Sigmoid colon (tissue), 7 donors: ENCODE data around the gene KCNH3. TPM values are rescaled to one million over a fixed set of nuclear protein-coding genes. Genes with fewer than 3 reads are reported as not detected.

Experiments used
- DNase-seq: peaks from one replicate; pipeline ENCODE4 v3.0.0-alpha.2; 2019
- H3K27ac ChIP-seq, 4 donors: fragments of 200-600 bp; sonication (generic); one replicate each; pipeline ENCODE4 v1.5.1; 2016 to 2019; ENCODE audit warnings: mild to moderate bottlenecking in 1 of 4
- H3K27me3 ChIP-seq, 3 donors: fragments of 200-600 bp; sonication (generic); one replicate each; pipeline ENCODE4 v1.5.1; 2019; ENCODE audit warnings: mild to moderate bottlenecking in 1 of 3
- H3K36me3 ChIP-seq, 4 donors: fragments of 200-600 bp; sonication (generic); one replicate each; pipeline ENCODE4 v1.5.1; 2016 to 2019
- H3K4me1 ChIP-seq, 4 donors: fragments of 200-600 bp; sonication (generic); one replicate each; pipeline ENCODE4 v1.5.1; 2017 to 2019
- H3K4me3 ChIP-seq, 4 donors: fragments of 200-600 bp; sonication (generic); one replicate each; pipeline ENCODE4 v1.5.1; 2017 to 2019; ENCODE audit warnings: mild to moderate bottlenecking in 2 of 4, moderate library complexity in 1 of 4
- H3K9me3 ChIP-seq, 4 donors: fragments of 200-600 bp in 3 of 4; sonication (generic) in 3 of 4; one replicate each; pipeline versions ENCODE4 v1.5.1 to v1.6.1; 2013 to 2019
- EP300 ChIP-seq, 4 donors: sonication (generic); formaldehyde crosslinking; IDR thresholded peaks; one replicate each; pipeline ENCODE4 v1.6.1; 2017; ENCODE audit warnings: antibody characterized with exemption in 4 of 4
- POLR2A ChIP-seq, 2 donors: fragments of 450-650 bp; IDR thresholded peaks; one replicate each; pipeline ENCODE4 v1.6.1; 2016; ENCODE audit warnings: antibody characterized with exemption in 2 of 2, mild to moderate bottlenecking in 2 of 2, moderate library complexity in 2 of 2
- POLR2AphosphoS5 ChIP-seq, 4 donors: sonication (generic); formaldehyde crosslinking; IDR thresholded peaks; one replicate each; pipeline ENCODE4 v1.6.1; 2017; ENCODE audit warnings: antibody characterized with exemption in 4 of 4
- WGBS, 2 donors: extraction: QIAGEN DNeasy Blood & Tissue Kit; methylation state at CpG; one replicate each; pipeline ENCODE4 v1.1.7; 2013; 5-methylcytosine and 5-hydroxymethylcytosine counted together
- intact Hi-C: fragments of 100-400 bp; cut with DNase I; formaldehyde crosslinking; loops from one replicate; pipeline ENCODE4 v1.15.1; 2023
- polyA plus RNA-seq, 3 donors: library from polyadenylated mRNA; stranded (reverse); fragments of 200-250 nt; gene quantifications; one replicate each; pipeline ENCODE4 v1.2.3, GENCODE V29; 2013
- total RNA-seq, 4 donors: library from RNA; depleted of rRNA; stranded (reverse); fragments of >200 nt; gene quantifications; one replicate each; pipeline ENCODE4 v1.1.0, GENCODE V29; 2016
- TF ChIP-seq, protein P1 (sequence below), 4 experiments: fragments of 450-650 bp in 3 of 4; fragments of 200-600 bp in 1 of 4; IDR thresholded peaks; one replicate each; pipeline ENCODE4 v1.5.1; 2016 to 2019; ENCODE audit warnings: antibody characterized with exemption in 4 of 4, mild to moderate bottlenecking in 3 of 4, moderate library complexity in 2 of 4
- donor health status: healthy with polysubstance abuse.
- donor health status: Bipolar disorder and iron deficiency.
- donor health status: healthy.

Gene KCNH3
- total and polyA plus RNA-seq, 7 donors, result 0.14 to 0.83 (median 0.36) TPM; not detected in 4

DNA sequence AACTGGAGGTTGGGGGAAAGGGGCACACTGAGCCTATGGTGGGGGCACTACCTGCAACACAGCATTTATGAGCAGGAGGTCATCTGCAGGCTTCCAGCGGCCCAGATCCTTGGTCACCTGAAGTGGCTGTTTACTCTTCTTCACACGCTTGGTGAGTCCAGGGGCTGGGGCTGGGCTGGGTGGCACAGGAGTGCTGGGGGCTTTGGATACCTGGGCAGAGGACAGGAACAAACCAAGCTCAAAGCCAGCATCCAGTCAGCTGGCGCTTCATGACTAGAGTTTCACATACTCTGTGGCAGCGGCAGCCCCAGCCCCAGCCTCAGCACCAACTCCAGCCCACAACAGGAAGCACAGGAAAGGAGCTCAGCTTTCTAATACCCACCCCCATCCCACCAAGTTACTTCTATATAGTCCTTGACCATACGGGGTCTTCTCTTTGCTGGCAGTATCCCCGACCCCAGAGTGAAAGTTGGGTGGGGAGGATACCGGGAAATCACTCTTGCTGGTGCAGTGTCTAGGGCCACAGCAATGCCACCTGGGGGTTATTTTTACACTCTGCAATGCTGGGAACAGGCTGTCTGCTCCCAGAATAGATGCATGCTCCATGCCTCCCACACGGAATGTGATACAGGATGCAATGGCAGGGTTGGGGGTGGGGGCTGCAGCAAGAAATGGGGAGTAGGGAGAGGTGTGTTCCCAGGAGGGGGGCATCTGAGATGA is 26.0 kb downstream of the KCNH3 start:
- Histone ChIP-seq H3K27ac (no peak overlapping the region), H3K27me3 (no peaks in the 10 kb centered on the region), H3K36me3 (peaks cover 31 to 62% (median 49%) of the 10 kb centered on the region in 4 donors), H3K4me3 (no peak overlapping the region), H3K9me3 (no peaks in the 10 kb centered on the region), H3K4me1 (peaks cover 0 to 37% (median 32%) of the 10 kb centered on the region in 4 donors)
- intact Hi-C loops, result loop anchor here (5.0 kb wide), 1 partner anchor 57 kb away; the partner anchor contains the start of gene PRPF40B
- TF ChIP-seq EP300 (IDR thresholded peaks at IDR 0.05) (no peak), POLR2A (IDR thresholded peaks at IDR 0.05) (no peak), POLR2AphosphoS5 (IDR thresholded peaks at IDR 0.05) (no peak)
- TF ChIP-seq, protein P1, sequence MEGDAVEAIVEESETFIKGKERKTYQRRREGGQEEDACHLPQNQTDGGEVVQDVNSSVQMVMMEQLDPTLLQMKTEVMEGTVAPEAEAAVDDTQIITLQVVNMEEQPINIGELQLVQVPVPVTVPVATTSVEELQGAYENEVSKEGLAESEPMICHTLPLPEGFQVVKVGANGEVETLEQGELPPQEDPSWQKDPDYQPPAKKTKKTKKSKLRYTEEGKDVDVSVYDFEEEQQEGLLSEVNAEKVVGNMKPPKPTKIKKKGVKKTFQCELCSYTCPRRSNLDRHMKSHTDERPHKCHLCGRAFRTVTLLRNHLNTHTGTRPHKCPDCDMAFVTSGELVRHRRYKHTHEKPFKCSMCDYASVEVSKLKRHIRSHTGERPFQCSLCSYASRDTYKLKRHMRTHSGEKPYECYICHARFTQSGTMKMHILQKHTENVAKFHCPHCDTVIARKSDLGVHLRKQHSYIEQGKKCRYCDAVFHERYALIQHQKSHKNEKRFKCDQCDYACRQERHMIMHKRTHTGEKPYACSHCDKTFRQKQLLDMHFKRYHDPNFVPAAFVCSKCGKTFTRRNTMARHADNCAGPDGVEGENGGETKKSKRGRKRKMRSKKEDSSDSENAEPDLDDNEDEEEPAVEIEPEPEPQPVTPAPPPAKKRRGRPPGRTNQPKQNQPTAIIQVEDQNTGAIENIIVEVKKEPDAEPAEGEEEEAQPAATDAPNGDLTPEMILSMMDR (IDR thresholded peaks at IDR 0.05), result no peak
- DNase-seq, result no peak
- 70 to 84% methylated on average over 8 of the region's 8 CpGs for WGBS, 2 donors

DNA sequence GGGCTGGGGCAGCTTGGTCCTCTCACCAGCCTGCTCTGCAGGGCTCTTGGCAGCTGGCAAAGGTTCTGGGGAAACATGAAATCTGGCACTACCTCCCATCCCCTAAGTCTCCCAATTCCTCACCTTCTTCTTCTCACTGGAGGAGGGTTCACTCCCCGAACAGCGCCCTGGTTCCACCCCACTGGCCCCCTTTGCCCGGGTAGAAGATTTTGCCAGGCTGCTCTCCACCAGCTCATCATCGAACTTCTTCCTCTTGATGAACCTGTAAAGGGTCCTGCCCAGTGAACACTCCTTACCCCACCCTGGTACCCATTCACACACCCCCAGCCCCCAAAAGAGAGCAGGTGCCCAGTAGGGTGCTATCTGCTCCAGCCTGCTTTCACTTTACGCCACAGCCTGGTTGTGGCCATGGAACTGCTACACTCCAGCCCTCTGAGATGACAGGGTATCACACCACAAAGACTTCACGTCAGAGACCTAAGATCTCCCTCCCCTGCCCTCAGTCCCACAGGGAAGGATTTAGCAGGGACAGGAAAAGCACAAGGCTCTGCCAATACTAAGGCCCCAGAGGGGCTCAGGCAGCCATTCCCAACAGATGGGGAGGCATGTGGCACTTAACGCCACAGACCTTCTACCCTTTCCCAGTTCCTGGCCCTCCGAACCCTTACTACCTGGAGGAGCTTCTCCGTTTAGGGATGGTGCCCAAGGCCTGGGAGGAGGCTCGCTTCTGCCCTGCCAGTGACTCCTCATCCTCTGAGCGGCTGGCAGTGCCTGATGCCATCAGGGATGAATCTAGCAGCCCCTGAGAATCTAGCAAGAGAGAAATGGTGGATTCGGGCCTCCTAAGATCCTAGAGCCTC is 26.8 kb downstream of the KCNH3 start:
- DNase-seq, result no peak
- Histone ChIP-seq H3K27ac (no peak overlapping the region), H3K4me3 (no peak overlapping the region), H3K9me3 (no peaks in the 10 kb centered on the region), H3K4me1 (peaks cover 0 to 44% (median 39%) of the 10 kb centered on the region in 4 donors), H3K27me3 (no peaks in the 10 kb centered on the region), H3K36me3 (peaks cover 31 to 54% (median 43%) of the 10 kb centered on the region in 4 donors)
- 94 to 95% methylated on average over 12 of the region's 12 CpGs for WGBS, 2 donors
- intact Hi-C loops, result loop anchor here (5.0 kb wide), 1 partner anchor 57 kb away; the partner anchor contains the start of gene PRPF40B
- TF ChIP-seq POLR2A (IDR thresholded peaks at IDR 0.05) (no peak), EP300 (IDR thresholded peaks at IDR 0.05) (no peak), POLR2AphosphoS5 (IDR thresholded peaks at IDR 0.05) (no peak)
- TF ChIP-seq, protein P1 (IDR thresholded peaks at IDR 0.05), result no peak

DNA sequence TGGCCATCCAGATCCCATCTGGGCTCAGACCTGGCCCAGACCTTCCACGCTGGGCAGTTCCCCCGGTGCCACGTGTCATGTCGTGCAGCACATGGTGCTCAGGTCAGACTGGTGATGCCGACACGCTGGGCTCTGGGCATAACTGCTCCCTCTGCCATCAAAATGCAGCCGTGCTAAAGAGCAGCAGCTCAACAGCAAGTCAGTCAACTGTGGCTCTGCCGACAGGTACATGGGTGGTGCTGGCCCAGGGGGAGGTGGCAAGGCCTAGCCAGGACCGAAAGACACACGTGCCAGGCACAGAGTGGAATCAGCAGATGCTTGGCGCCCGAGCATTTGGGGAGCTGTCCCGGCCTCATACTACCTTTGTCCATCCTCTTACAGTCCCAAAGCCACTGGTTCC is 27.5 kb downstream of the KCNH3 start:
- Histone ChIP-seq H3K4me3 (peak overlapping the region in 1 of 4 donors; percentile 83), H3K36me3 (peaks cover 31 to 47% (median 37%) of the 10 kb centered on the region in 4 donors), H3K27ac (no peak overlapping the region), H3K4me1 (peaks cover 0 to 49% (median 42%) of the 10 kb centered on the region in 4 donors), H3K27me3 (no peaks in the 10 kb centered on the region), H3K9me3 (no peaks in the 10 kb centered on the region)
- TF ChIP-seq POLR2AphosphoS5 (IDR thresholded peaks at IDR 0.05) (no peak), EP300 (IDR thresholded peaks at IDR 0.05) (no peak), POLR2A (IDR thresholded peaks at IDR 0.05) (no peak)
- TF ChIP-seq, protein P1 (IDR thresholded peaks at IDR 0.05), result no peak
- WGBS, 2 donors, result 95 to 96% methylated on average over 13 of the region's 13 CpGs
- intact Hi-C loops, result loop anchor here (5.0 kb wide), 1 partner anchor 56 kb away; the partner anchor contains the start of gene PRPF40B
- DNase-seq, result no peak

DNA sequence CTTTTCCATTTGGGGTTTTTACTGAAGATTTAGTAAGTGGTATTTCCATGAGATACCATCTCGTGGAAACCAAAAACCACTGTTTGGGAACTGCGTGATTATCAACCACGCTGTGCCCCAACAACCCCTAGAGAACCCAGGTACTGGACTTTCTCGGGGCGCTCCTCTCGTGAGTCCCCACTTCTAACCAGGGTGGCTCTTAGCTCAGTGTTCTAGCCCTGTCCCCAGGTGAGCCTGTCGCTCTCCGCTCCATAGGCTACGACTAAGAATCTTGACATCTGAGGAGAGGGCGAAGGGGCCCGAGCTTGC is 28.4 kb downstream of the KCNH3 start:
- Histone ChIP-seq H3K36me3 (peaks cover 23 to 38% (median 28%) of the 10 kb centered on the region in 4 donors), H3K27ac (peak overlapping the region in 3 of 4 donors; percentile 85 to 90 (median 87)), H3K4me3 (peak overlapping the region; percentile 66 to 83 (median 75)), H3K9me3 (no peaks in the 10 kb centered on the region), H3K4me1 (peaks cover 0 to 51% (median 42%) of the 10 kb centered on the region in 4 donors), H3K27me3 (no peaks in the 10 kb centered on the region)
- intact Hi-C loops, result loop anchor here (5.0 kb wide), 1 partner anchor 55 kb away; the partner anchor contains the start of gene PRPF40B
- WGBS, 2 donors, result 3% methylated on average over 11 of the region's 11 CpGs
- TF ChIP-seq POLR2A (IDR thresholded peaks at IDR 0.05) (no peak), EP300 (IDR thresholded peaks at IDR 0.05) (no peak), POLR2AphosphoS5 (IDR thresholded peaks at IDR 0.05) (no peak)
- TF ChIP-seq, protein P1 (IDR thresholded peaks at IDR 0.05), result no peak
- DNase-seq, result no peak
